HG02571 (cell line): Measurements from ENCODE around the gene UBE2E2.

Experiments used
- ATAC-seq: cut with Tn5 transposase; IDR thresholded peaks from one replicate; pipeline ENCODE4 v1.9.1; 2021; ENCODE audit warnings: mild to moderate bottlenecking, moderate library complexity; ENCODE audit not compliant: unreplicated experiment

The UBE2E2 gene

GRCh38 chr3:23435318-23435717 is 232.2 kb downstream of the UBE2E2 start:
- ATAC-seq, result no peak

DNA sequence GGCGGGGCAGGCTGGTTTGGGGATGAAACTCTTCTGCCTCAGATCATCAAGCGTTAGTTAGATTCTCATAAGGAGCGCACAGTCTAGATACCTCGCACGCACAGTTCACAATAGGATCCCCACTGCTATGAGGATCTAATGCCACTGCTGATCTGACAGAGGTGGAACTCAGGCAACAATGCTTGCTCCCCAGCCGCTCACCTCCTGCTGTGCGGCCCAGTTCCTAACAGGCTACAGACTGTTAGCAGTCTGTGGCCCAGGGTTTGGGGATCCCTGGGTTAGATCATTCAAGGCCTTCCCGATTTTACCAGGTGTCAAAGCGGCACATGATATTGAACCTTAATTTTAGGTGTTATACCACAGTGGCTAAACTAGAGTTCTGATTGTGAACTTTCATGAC is 232.8 kb downstream of the UBE2E2 start:
- ATAC-seq, result no peak

DNA sequence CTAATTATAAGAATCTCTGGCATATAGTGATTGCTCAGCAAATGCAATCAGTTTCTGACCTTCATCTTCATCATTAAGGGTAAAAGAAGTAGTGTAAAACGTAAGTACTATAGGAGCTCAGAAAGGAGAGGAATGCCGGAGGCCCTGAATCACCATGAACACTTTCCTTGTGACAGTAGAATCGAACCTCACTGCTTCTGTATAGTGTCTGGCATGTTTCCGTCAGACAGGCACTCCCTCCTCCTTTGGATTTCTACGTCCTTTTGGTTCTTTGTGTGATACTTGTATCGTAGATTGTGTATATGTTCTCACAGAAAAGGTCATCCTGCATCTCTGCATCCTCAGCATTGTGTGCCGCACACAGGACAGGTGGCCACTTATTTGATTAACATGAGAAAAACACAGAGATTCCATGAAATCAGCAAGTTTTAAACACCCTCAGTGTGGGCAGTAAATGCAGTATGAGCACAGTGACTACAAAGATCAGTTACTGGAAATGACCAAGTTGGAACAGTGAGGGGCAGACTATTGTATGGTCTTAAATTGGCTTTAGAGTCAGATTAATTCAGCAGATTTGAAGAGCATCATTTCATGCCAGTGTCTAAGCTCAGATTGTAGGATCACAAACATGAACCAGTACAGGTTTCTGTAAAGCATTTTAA is 234.5 kb downstream of the UBE2E2 start:
- ATAC-seq, result no peak

DNA sequence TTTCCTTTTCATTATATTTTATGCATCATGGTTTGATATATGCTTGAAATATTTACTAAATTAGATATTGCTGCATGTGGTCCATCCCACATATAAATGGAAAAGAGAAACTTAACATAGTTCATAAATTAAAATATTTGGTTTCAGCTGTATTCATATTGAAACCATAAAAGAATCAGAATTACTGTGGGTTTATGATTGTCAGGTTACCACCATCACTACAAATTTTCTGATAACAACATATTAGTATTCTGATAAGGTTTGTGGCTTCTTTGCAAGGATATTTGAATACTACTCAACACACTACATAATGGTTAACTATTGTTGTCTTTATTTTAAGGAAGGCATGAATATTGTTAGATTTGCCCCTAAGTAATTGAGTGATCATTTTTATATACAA is 235.5 kb downstream of the UBE2E2 start:
- ATAC-seq, result no peak

- ATAC-seq, result no peak
Measured at GRCh38 chr3:23439080-23439479, 236.0 kb downstream of the UBE2E2 start.

GRCh38 chr3:23440416-23441294 is 237.5 kb downstream of the UBE2E2 start:
- no peak for ATAC-seq

GRCh38 chr3:23442598-23443383 is 239.7 kb downstream of the UBE2E2 start:
- peak; percentile 67 for ATAC-seq

- no peak for ATAC-seq
Measured at GRCh38 chr3:23444386-23444785, 241.3 kb downstream of the UBE2E2 start.

DNA sequence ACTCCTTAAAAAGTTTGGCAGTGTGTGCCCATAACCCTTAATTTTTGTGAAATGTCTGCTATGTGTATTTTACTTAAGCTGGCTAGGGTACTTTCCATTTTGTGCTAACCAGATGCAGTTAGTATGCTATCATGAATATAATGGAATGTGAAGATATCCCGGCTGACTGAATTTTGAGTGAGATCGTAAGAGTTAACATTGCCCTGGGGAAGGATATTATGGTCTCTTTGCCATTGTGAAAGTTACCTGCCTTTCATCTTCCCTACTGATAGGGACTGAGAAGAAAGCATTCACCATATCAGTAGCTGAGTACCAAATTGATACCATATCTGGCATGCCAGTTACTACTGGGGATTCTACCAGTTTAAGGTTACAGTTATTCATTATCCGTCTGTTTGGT is 243.2 kb downstream of the UBE2E2 start:
- no peak for ATAC-seq

GRCh38 chr3:23448998-23449537 is 245.9 kb downstream of the UBE2E2 start:
- ATAC-seq, result no peak

- ATAC-seq, result no peak
Measured at GRCh38 chr3:23450051-23450450, 246.9 kb downstream of the UBE2E2 start.

- no peak for ATAC-seq
Measured at GRCh38 chr3:23450806-23451205, 247.7 kb downstream of the UBE2E2 start.

- ATAC-seq, result no peak
Measured at GRCh38 chr3:23452408-23452807, 249.3 kb downstream of the UBE2E2 start.

DNA sequence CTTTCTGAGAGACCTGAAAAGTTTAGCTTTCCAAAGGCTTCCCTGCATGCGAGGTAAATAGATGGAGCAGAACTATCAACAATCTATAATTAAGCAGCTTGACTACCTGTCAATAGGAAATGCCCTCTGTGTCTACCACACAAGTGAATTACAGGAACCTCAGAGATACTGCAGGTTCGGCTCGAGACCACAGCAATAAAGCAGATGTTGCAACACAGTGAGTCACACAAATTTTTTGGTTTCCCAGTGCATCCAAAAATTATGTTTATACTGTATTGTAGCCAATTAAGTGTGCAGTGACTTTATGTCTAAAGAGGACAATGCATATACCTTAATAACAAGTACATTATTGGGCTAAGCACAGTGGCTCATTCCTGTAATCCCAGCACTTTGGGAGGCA is 252.0 kb downstream of the UBE2E2 start:
- no peak for ATAC-seq

DNA sequence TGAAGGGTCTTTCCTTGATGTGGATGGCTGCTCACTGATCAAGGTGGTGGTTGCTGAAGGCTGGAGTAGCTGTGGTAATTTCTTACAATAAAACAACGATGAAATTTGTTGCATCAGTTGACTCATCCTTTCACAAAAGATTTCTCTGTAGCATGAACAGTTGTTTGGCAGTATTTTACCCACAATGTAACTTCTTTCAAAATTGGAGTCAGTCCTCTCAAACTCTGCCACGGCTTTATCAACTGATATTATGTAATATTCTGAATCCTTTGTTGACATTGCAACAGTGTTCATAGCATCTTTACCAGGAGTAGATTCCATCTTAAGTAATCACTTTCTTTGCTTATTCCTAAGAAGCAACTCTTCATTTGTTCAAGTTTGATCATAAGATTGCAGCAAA is 252.6 kb downstream of the UBE2E2 start:
- ATAC-seq, result no peak

DNA sequence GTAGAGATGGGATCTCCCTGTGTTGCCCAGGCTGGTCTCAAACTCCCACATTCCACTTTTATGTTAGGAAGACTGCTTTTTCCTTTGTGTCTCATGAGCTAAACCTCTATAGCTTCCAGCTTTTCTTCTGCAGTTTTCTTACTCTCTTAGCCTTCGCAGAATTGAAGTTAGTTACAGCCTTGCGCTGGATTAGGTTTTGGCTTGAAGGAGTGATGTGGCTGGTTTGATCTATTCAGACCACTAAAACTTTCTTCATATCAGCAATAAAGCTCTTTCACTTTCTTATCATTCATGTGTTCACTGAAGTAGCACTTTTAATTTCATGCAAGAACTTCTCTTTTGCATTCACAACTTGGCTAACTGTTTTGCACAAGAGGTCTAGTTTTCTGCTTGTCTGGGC is 254.6 kb downstream of the UBE2E2 start:
- ATAC-seq, result no peak

GRCh38 chr3:23459465-23459864 is 256.3 kb downstream of the UBE2E2 start:
- no peak for ATAC-seq

GRCh38 chr3:23459889-23460546 is 256.9 kb downstream of the UBE2E2 start:
- no peak for ATAC-seq

- no peak for ATAC-seq
Measured at GRCh38 chr3:23461069-23461468, 257.9 kb downstream of the UBE2E2 start.

- no peak for ATAC-seq
Measured at GRCh38 chr3:23463791-23464190, 260.7 kb downstream of the UBE2E2 start.

- ATAC-seq, result no peak
Measured at GRCh38 chr3:23465569-23465968, 262.4 kb downstream of the UBE2E2 start.
